Fibroblast of lung (primary cell): ENCODE measurements around the gene REXO2.

Experiments used
- CTCF ChIP-seq, 2 donors: IDR thresholded peaks in 1 of 2; conservative IDR thresholded peaks in 1 of 2; 1 replicate in 1 of 2; 2 replicates in 1 of 2; pipeline ENCODE4 v1.5.1; 2011 to 2012; ENCODE audit warnings: low read length in 2 of 2, control low read depth in 1 of 2, inconsistent platforms in 1 of 2, low read depth in 1 of 2, mild to moderate bottlenecking in 1 of 2
- EZH2 ChIP-seq: IDR thresholded peaks from 2 replicates; pipeline ENCODE4 v1.5.1; 2012; ENCODE audit warnings: low read length, control low read depth, mild to moderate bottlenecking; ENCODE audit errors: missing control alignments

- TF ChIP-seq CTCF (conservative IDR thresholded peaks at IDR 0.05 in 1 of 2, IDR thresholded peaks at IDR 0.05 in 1 of 2; ENCODE audit: low read depth in 1 of 2, low read length in 2 of 2) (no peak), EZH2 (no peak)
Measured at GRCh38 chr11:114448749-114449482, 9.6 kb downstream of the REXO2 start.
